B cell (primary cell): ENCODE results near the gene PUS10. TPM values are rescaled to one million over a fixed set of nuclear protein-coding genes. Genes with fewer than 3 reads are reported as not detected.
A peak's percentile ranks its signal among the peaks of the same experiment; 100 is the strongest.

Experiments
- ATAC-seq: fragments of 200-7000 bp; cut with Tn5 transposase; one replicate; pipeline ENCODE4 v1.10.0; 2021; ENCODE audit warnings: low read depth, mild to moderate bottlenecking, moderate number of reproducible peaks, moderate library complexity
- CTCF ChIA-PET: fragments of 350-600 bp; sonication (Branson Sonifier 250); formaldehyde crosslinking; loops from one replicate; lab custom pipeline; 2021; ENCODE audit warnings: antibody characterized with exemption, inconsistent platforms; lab: Charles Lee
- POLR2A ChIA-PET: fragments of 350-600 bp; sonication (Branson Sonifier 250); formaldehyde crosslinking; loops from one replicate; lab custom pipeline; 2021; ENCODE audit warnings: antibody characterized with exemption; lab: Charles Lee
- DNase-seq: peaks from one replicate; pipeline ENCODE4 v3.0.0; 2013
- H2AFZ ChIP-seq: 2 replicates; pipeline ENCODE4 v1.6.1; 2012; ENCODE audit warnings: mild to moderate bottlenecking, low read depth, low read length; ENCODE audit not compliant: insufficient read depth, poor library complexity, severe bottlenecking
- H3K27ac ChIP-seq, 2 donors: 1 replicate in 1 of 2; 2 replicates in 1 of 2; pipeline ENCODE4 v1.5.1; 2012 to 2013; ENCODE audit warnings: low read length in 2 of 2, mild to moderate bottlenecking in 2 of 2, moderate library complexity in 1 of 2
- H3K27me3 ChIP-seq, 4 experiments: fragments of 200-600 bp in 1 of 4; sonication (generic) in 1 of 4; replicated peaks in 1 of 4; 1 replicate in 2 of 4; 2 replicates in 2 of 4; pipeline versions ENCODE4 v1.6.1 to v1.7.0; 2013 to 2016; ENCODE audit warnings: low read length in 3 of 4, mild to moderate bottlenecking in 2 of 4, mixed read lengths in 1 of 4, moderate library complexity in 1 of 4; ENCODE audit not compliant: insufficient read depth in 4 of 4, control insufficient read depth in 3 of 4; ENCODE audit errors: control extremely low read depth in 1 of 4
- H3K36me3 ChIP-seq, 2 experiments: replicated peaks in 1 of 2; 1 replicate in 1 of 2; 2 replicates in 1 of 2; pipeline versions ENCODE4 v1.6.1 to v1.7.1; 2013; ENCODE audit warnings: low read length in 1 of 2; ENCODE audit not compliant: insufficient read depth in 2 of 2, control insufficient read depth in 1 of 2; ENCODE audit errors: control extremely low read depth in 1 of 2, extremely low read depth in 1 of 2
- H3K4me1 ChIP-seq, 2 donors: fragments of 200-600 bp in 1 of 2; sonication (generic) in 1 of 2; 1 replicate in 1 of 2; 2 replicates in 1 of 2; pipeline versions ENCODE4 v1.5.1 to v1.6.1; 2013 to 2017; ENCODE audit warnings: low read length in 2 of 2; ENCODE audit not compliant: control insufficient read depth in 2 of 2, insufficient read depth in 2 of 2
- H3K4me2 ChIP-seq: replicated peaks from 2 replicates; pipeline ENCODE3; 2012; ENCODE audit warnings: mild to moderate bottlenecking, low read depth, low read length; ENCODE audit not compliant: poor library complexity, severe bottlenecking
- H3K4me3 ChIP-seq, 5 experiments: fragments of 200-600 bp in 1 of 5; sonication (generic) in 1 of 5; 1 replicate in 3 of 5; 2 replicates in 2 of 5; pipeline versions ENCODE4 v1.5.1 to v1.7.0; 2011 to 2016; ENCODE audit warnings: low read length in 4 of 5, mild to moderate bottlenecking in 4 of 5, low read depth in 2 of 5, control low read depth in 1 of 5, moderate library complexity in 1 of 5; ENCODE audit not compliant: insufficient read depth in 1 of 5; ENCODE audit errors: control extremely low read depth in 1 of 5, extremely low read depth in 1 of 5
- H3K79me2 ChIP-seq: fragments of 200-600 bp; sonication (generic); one replicate; pipeline ENCODE4 v1.6.0; 2016; ENCODE audit warnings: low read length; ENCODE audit not compliant: control insufficient read depth, insufficient read depth
- H3K9ac ChIP-seq: fragments of 200-600 bp; sonication (generic); 2 replicates; pipeline ENCODE4 v1.6.1; 2017; ENCODE audit warnings: mild to moderate bottlenecking, low read length, moderate library complexity
- H3K9me3 ChIP-seq, 3 donors: one replicate each; pipeline versions ENCODE4 v1.6.1 to v1.7.1; 2013; ENCODE audit warnings: low read length in 2 of 3; ENCODE audit not compliant: control insufficient read depth in 2 of 3, insufficient read depth in 1 of 3; ENCODE audit errors: control extremely low read depth in 1 of 3
- H4K20me1 ChIP-seq: 2 replicates; pipeline ENCODE4 v1.6.0; 2012; ENCODE audit warnings: mild to moderate bottlenecking, low read length; ENCODE audit not compliant: insufficient read depth, control insufficient read depth, poor library complexity, severe bottlenecking
- H3K27ac Mint-ChIP-seq: one replicate; pipeline ENCODE4 v1.8.0; 2021; ENCODE audit warnings: mixed read lengths
- H3K27me3 Mint-ChIP-seq: one replicate; pipeline ENCODE4 v1.8.0; 2021; ENCODE audit warnings: mixed read lengths
- H3K4me1 Mint-ChIP-seq: one replicate; pipeline ENCODE4 v1.8.0; 2021; ENCODE audit warnings: mixed read lengths
- H3K4me3 Mint-ChIP-seq: one replicate; pipeline ENCODE4 v1.8.0; 2021; ENCODE audit warnings: mixed read lengths
- H3K9me3 Mint-ChIP-seq: one replicate; pipeline ENCODE4 v1.8.0; 2022; ENCODE audit warnings: mixed read lengths; ENCODE audit not compliant: insufficient read depth
- EZH2 ChIP-seq: IDR thresholded peaks from 2 replicates; pipeline ENCODE4 v1.6.1; 2012; ENCODE audit warnings: borderline replicate concordance, low read depth, mild to moderate bottlenecking, moderate library complexity, low read length; ENCODE audit not compliant: insufficient read depth, poor library complexity, severe bottlenecking
- WGBS: methylation state at CpG from one replicate; pipeline ENCODE4 v1.1.5; 2013; ENCODE audit warnings: missing lambda C conversion rate; ENCODE audit not compliant: insufficient coverage; 5-methylcytosine and 5-hydroxymethylcytosine counted together
- intact Hi-C: fragments of 100-400 bp; cut with micrococcal nuclease; formaldehyde crosslinking; loops from one replicate; pipeline ENCODE4 v1.10.0; 2022
- polyA plus RNA-seq: library from polyadenylated mRNA; depleted of rRNA; stranded (reverse); fragments of >200 nt; gene quantifications from 2 replicates; pipeline ENCODE4 v1.2.3, GENCODE V29; 2012
- total RNA-seq, 2 donors: library from RNA; stranded (reverse); fragments of 120-200 nt in 1 of 2; gene quantifications; 1 replicate in 1 of 2; 2 replicates in 1 of 2; pipeline versions ENCODE4 v1.2.3 to v1.2.4, GENCODE V29; 2013 to 2022
- TF ChIP-seq, protein P1 (sequence below): fragments of 200-600 bp; IDR thresholded peaks from one replicate; pipeline ENCODE4 v1.8.0; 2022; ENCODE audit warnings: antibody characterized with exemption, mild to moderate bottlenecking

Gene PUS10
- total and polyA plus RNA-seq, 2 donors (not counting 1 experiment from before 2014, with no cell fraction given), result 3.2 to 7.1 TPM

DNA sequence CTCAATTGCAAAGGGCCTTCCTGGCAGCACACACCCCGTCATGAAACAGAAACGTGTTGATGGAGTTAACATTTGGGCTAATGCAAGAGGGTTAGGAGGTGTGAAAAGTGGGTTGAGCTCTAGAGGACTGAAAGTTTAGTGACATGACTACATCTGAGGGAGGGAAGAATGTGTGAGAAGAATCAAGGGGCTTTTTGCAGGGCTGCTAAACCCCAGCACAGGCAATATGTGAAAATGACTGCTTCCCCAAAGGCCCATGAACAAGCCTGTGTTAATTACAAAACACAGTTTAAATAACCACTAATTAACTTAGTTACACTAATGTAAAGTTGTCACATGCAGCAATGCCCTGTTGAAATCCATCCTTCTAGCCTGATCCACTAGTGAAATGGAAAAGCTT, 63.9 kb downstream of the PUS10 start:
- Histone ChIP-seq H3K4me1 (no peaks in the 10 kb centered on the region), H3K36me3 (peaks cover 3 to 19% of the 10 kb centered on the region in 2 experiments), H3K4me2 (no peak overlapping the region), H3K9me3 (peaks cover 0 to 1% (median 0%) of the 10 kb centered on the region in 3 donors), H3K4me3 (no peak overlapping the region), H3K27ac (no peak overlapping the region), H4K20me1 (no peaks in the 10 kb centered on the region), H3K9ac (no peak overlapping the region), H3K27me3 (no peaks in the 10 kb centered on the region), H3K79me2 (no peaks in the 10 kb centered on the region), H2AFZ (no peak overlapping the region)
- WGBS, result 89% methylated on average over 2 of the region's 2 CpGs
- Mint-ChIP-seq H3K9me3 (no peaks in the 10 kb centered on the region), H3K4me3 (no peak overlapping the region), H3K4me1 (peaks cover 2% of the 10 kb centered on the region), H3K27me3 (no peaks in the 10 kb centered on the region), H3K27ac (peak overlapping the region; percentile 61)
- no peak for ATAC-seq
- ChIA-PET POLR2A (interaction anchor here (0.6 kb wide), 1 partner anchor 10 kb away, joined by 3 read pairs; no protein-coding TSS in a partner anchor), CTCF (interaction anchor here (0.9 kb wide), 1 partner anchor 44 kb away, joined by 3 read pairs; no protein-coding TSS in a partner anchor)
- DNase-seq, result no peak
- TF ChIP-seq, protein P1, sequence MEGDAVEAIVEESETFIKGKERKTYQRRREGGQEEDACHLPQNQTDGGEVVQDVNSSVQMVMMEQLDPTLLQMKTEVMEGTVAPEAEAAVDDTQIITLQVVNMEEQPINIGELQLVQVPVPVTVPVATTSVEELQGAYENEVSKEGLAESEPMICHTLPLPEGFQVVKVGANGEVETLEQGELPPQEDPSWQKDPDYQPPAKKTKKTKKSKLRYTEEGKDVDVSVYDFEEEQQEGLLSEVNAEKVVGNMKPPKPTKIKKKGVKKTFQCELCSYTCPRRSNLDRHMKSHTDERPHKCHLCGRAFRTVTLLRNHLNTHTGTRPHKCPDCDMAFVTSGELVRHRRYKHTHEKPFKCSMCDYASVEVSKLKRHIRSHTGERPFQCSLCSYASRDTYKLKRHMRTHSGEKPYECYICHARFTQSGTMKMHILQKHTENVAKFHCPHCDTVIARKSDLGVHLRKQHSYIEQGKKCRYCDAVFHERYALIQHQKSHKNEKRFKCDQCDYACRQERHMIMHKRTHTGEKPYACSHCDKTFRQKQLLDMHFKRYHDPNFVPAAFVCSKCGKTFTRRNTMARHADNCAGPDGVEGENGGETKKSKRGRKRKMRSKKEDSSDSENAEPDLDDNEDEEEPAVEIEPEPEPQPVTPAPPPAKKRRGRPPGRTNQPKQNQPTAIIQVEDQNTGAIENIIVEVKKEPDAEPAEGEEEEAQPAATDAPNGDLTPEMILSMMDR, result no peak
- no peak for TF ChIP-seq EZH2
- intact Hi-C loops, result no loop called here

- no peaks in the 10 kb centered on the region for H3K4me1 ChIP-seq
- TF ChIP-seq, protein P1, result no peak
- no peak for TF ChIP-seq EZH2
- H3K36me3 ChIP-seq, result peaks cover 0 to 19% of the 10 kb centered on the region in 2 experiments
- Mint-ChIP-seq H3K9me3 (no peaks in the 10 kb centered on the region), H3K27me3 (no peaks in the 10 kb centered on the region), H3K27ac (no peak overlapping the region), H3K4me1 (peaks cover 8% of the 10 kb centered on the region), H3K4me3 (no peak overlapping the region)
- no peak overlapping the region for H3K9ac ChIP-seq
- H3K79me2 ChIP-seq, result no peaks in the 10 kb centered on the region
- CTCF ChIA-PET, result no interaction called here
- 100% methylated on average over 2 of the region's 6 CpGs for WGBS
- H3K27ac ChIP-seq, result no peak overlapping the region
- peaks cover 0 to 5% (median 1%) of the 10 kb centered on the region in 3 donors for H3K9me3 ChIP-seq
- H3K27me3 ChIP-seq, result no peaks in the 10 kb centered on the region
- H2AFZ ChIP-seq, result no peak overlapping the region
- intact Hi-C loops, result no loop called here
- ATAC-seq (no peak), DNase-seq (no peak)
- H3K4me3 ChIP-seq, result no peak overlapping the region
- POLR2A ChIA-PET, result no interaction called here
- H4K20me1 ChIP-seq, result no peaks in the 10 kb centered on the region
- no peak overlapping the region for H3K4me2 ChIP-seq
These were observed 69.0 kb downstream of the PUS10 start for GRCh38 chr2:60948926-60949579.
